Pancreas (tissue), 10 donors: ENCODE measurements around the gene HINFP. TPM values are rescaled to one million over a fixed set of nuclear protein-coding genes. Genes with fewer than 3 reads are reported as not detected.

Experiments used
- ATAC-seq, 4 donors: fragments of 200-7000 bp; cut with Tn5 transposase; one replicate each; pipeline versions ENCODE4 v1.8.0 to v1.9.1; 2020; ENCODE audit warnings: mild to moderate bottlenecking in 4 of 4, moderate library complexity in 4 of 4
- DNase-seq, 6 donors: peaks; one replicate each; pipeline ENCODE4 v3.0.0-alpha.2; 2020
- FAIRE-seq: peaks from 2 replicates; lab custom pipeline; 2012; peaks lifted over from hg19 to GRCh38; lab: Jason Lieb, UNC
- H3K27ac ChIP-seq, 4 donors: fragments of 200-600 bp; sonication (generic); 1 replicate in 3 of 4; 2 replicates in 1 of 4; pipeline versions ENCODE4 v1.5.0 to v1.8.0; 2020
- H3K27me3 ChIP-seq, 4 donors: fragments of 200-600 bp; one replicate each; pipeline ENCODE4 v1.8.0; 2021
- H3K36me3 ChIP-seq, 3 donors: fragments of 200-600 bp; sonication (generic) in 1 of 3; one replicate each; pipeline versions ENCODE4 v1.5.0 to v1.8.0; 2020 to 2021
- H3K4me1 ChIP-seq, 3 donors: fragments of 200-600 bp; one replicate each; pipeline ENCODE4 v1.8.0; 2021
- H3K4me3 ChIP-seq, 4 donors: fragments of 200-600 bp; sonication (generic) in 2 of 4; one replicate each; pipeline versions ENCODE4 v1.5.0 to v1.8.0; 2020 to 2021
- H3K9me3 ChIP-seq, 4 donors: fragments of 200-600 bp; one replicate each; pipeline ENCODE4 v1.8.0; 2021
- CTCF ChIP-seq, 4 donors: fragments of 200-600 bp; sonication (generic) in 3 of 4; IDR thresholded peaks; one replicate each; pipeline versions ENCODE4 v1.5.0 to v1.8.0; 2021; ENCODE audit warnings: antibody characterized with exemption in 4 of 4
- WGBS, 2 donors: extraction: QIAGEN DNeasy Blood & Tissue Kit; methylation state at CpG; one replicate each; pipeline ENCODE4 v1.1.7; 2013; 5-methylcytosine and 5-hydroxymethylcytosine counted together
- intact Hi-C, 3 donors: fragments of 100-400 bp; cut with DNase I; formaldehyde crosslinking; loops; one replicate each; pipeline versions ENCODE4 v1.11.1 to v1.14.2; 2022
- polyA plus RNA-seq, 2 donors: library from polyadenylated mRNA; stranded (reverse); fragments of 200-250 nt; gene quantifications; one replicate each; pipeline ENCODE4 v1.2.3, GENCODE V29; 2013
- total RNA-seq, 6 donors: library from RNA; stranded (reverse); fragmentation: NEBNext Ultra II Directional in 4 of 6; extraction: Animal tissue kit (Norgen Biotek cat#: 25700) in 4 of 6; gene quantifications; one replicate each; pipeline versions ENCODE4 v1.2.1 to v1.2.4, GENCODE V29; 2021 to 2023
- donor health status: healthy with polysubstance abuse.
- donor health status: DM: no; HTN: no; CAD: no; lungs with moderate emphysema.
- donor health status: DM: no; HTN: no; CAD: no.
- donor health status: control.
- donor health status: control.
- donor health status: Bipolar disorder and iron deficiency.
- donor health status: DM: yes; HTN: yes; CAD: no.
- donor health status: DM: no; HTN: no; CAD: no.
- donor health status: DM: no; HTN: no; CAD: no.
- donor health status: DM: yes; HTN: yes; CAD: no.

Gene HINFP
- total and polyA plus RNA-seq, 8 donors: 8.6 to 21.3 (median 13.3) TPM

DNA sequence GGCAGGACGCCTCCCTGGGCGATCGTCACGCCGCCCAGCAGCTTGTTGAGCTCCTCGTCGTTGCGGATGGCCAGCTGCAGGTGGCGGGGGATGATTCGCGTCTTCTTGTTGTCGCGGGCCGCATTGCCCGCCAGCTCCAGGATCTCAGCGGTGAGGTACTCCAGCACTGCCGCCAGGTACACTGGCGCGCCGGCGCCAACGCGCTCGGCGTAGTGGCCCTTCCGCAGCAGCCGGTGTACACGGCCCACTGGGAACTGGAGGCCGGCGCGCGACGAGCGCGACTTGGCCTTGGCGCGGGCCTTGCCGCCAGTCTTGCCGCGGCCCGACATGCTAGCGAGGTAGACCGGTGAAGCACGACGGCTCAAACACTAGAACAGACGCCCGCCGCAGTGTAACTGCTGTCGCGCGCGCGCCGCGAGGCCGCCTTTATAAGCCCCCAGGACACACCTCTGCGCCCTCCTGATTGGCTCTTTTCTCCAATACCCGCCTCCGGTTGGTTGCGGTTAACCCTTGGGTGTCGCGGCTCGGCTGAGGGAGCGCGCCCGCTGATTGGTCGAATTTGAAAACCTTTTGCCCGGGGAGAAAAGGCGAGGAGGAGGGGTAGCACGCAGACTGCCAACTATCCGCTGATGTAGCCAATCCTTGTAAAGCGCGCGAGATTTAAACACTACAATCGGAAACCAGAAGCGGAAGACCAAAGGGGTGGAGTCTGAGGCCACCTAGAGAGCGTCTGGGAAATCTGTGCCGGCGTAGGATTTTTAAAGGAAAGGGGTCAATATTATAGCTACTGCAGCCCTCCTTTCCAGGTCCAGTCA lies 26.1 kb upstream of the HINFP start:
- DNase-seq (peak; percentile 97 to 99 (median 99)), ATAC-seq (peak; percentile 91 to 96 (median 92)), FAIRE-seq (peak; percentile 97)
- H3K9me3 ChIP-seq: no peaks in the 10 kb centered on the region
- no peak for TF ChIP-seq CTCF (IDR thresholded peaks at IDR 0.05)
- no peaks in the 10 kb centered on the region for H3K27me3 ChIP-seq
- peak overlapping the region; percentile 60 to 85 (median 78) for H3K4me3 ChIP-seq
- WGBS, 2 donors: 1% methylated on average over 74 to 79 of the region's 79 CpGs
- peaks cover 0 to 18% (median 0%) of the 10 kb centered on the region in 3 donors for H3K36me3 ChIP-seq
- peaks cover 10 to 20% (median 12%) of the 10 kb centered on the region in 3 donors for H3K4me1 ChIP-seq
- H3K27ac ChIP-seq: peak overlapping the region; percentile 85 to 93 (median 90)
- intact Hi-C loops: no loop called here

- no peak for FAIRE-seq
- TF ChIP-seq CTCF (IDR thresholded peaks at IDR 0.05): no peak
- no peak for ATAC-seq
- H3K4me3 ChIP-seq: no peak overlapping the region
- intact Hi-C loops: no loop called here
- no peak overlapping the region for H3K27ac ChIP-seq
- peaks cover 0 to 18% (median 0%) of the 10 kb centered on the region in 3 donors for H3K36me3 ChIP-seq
- peaks cover 6 to 23% (median 22%) of the 10 kb centered on the region in 3 donors for H3K4me1 ChIP-seq
- no peaks in the 10 kb centered on the region for H3K9me3 ChIP-seq
- WGBS, 2 donors: 70 to 79% methylated on average over 6 of the region's 6 CpGs
- DNase-seq: peak in 1 of 6 donors; percentile 6
- H3K27me3 ChIP-seq: no peaks in the 10 kb centered on the region
Measured at GRCh38 chr11:119099711-119100110, 21.7 kb upstream of the HINFP start.

- ATAC-seq: no peak
- DNase-seq: peak in 1 of 6 donors; percentile 27
- WGBS, 2 donors: 24 to 25% methylated on average over 11 of the region's 11 CpGs
- FAIRE-seq: no peak
- Histone ChIP-seq H3K27me3 (no peaks in the 10 kb centered on the region), H3K9me3 (no peaks in the 10 kb centered on the region), H3K4me1 (peaks cover 6 to 23% (median 22%) of the 10 kb centered on the region in 3 donors), H3K36me3 (peaks cover 0 to 18% (median 0%) of the 10 kb centered on the region in 3 donors), H3K27ac (no peak overlapping the region), H3K4me3 (peak overlapping the region; percentile 67 to 86 (median 78))
- intact Hi-C loops: no loop called here
- TF ChIP-seq CTCF (IDR thresholded peaks at IDR 0.05): no peak
Measured at GRCh38 chr11:119100246-119100970, 21.0 kb upstream of the HINFP start.

GRCh38 chr11:119100994-119101758 lies 20.2 kb upstream of the HINFP start:
- intact Hi-C loops: no loop called here
- WGBS, 2 donors: 1 to 2% methylated on average over 29 of the region's 29 CpGs
- DNase-seq (peak in 1 of 6 donors; percentile 38), ATAC-seq (peak; percentile 22 to 36 (median 33)), FAIRE-seq (no peak)
- Histone ChIP-seq H3K27ac (peak overlapping the region; percentile 79 to 96 (median 87)), H3K27me3 (no peaks in the 10 kb centered on the region), H3K4me1 (peaks cover 6 to 22% (median 18%) of the 10 kb centered on the region in 3 donors), H3K4me3 (peak overlapping the region; percentile 67 to 86 (median 78)), H3K9me3 (no peaks in the 10 kb centered on the region), H3K36me3 (peaks cover 0 to 18% (median 0%) of the 10 kb centered on the region in 3 donors)
- TF ChIP-seq CTCF (IDR thresholded peaks at IDR 0.05): no peak
